Measurements from ENCODE around the gene ECT2L. TPM values are rescaled to one million over a fixed set of nuclear protein-coding genes. Genes with fewer than 3 reads are reported as not detected.

Gene ECT2L
- total RNA-seq, 6 experiments from 2014 or later, result not detected

GRCh38 chr6:138897031-138897430 lies 101.1 kb downstream of the ECT2L start:
- DNase-seq (no peak), ATAC-seq (no peak)
- intact Hi-C loops (cut with DNase I), result no loop called here
- H3K27ac ChIP-seq, result no peak overlapping the region
- no peaks in the 10 kb centered on the region for H3K9me3 ChIP-seq
- H3K27me3 ChIP-seq, result no peaks in the 10 kb centered on the region
- peaks cover 0 to 12% (median 4%) of the 10 kb centered on the region in 4 donors for H3K36me3 ChIP-seq
- H3K4me3 ChIP-seq, result no peak overlapping the region
- no peaks in the 10 kb centered on the region for H3K4me1 ChIP-seq
- no peak for TF ChIP-seq POLR2A (IDR thresholded peaks at IDR 0.05)
- TF ChIP-seq CTCF (IDR thresholded peaks at IDR 0.05), result no peak

- Histone ChIP-seq H3K36me3 (peaks cover 0 to 81% (median 33%) of the 10 kb centered on the region in 4 donors), H3K27ac (no peak overlapping the region), H3K27me3 (no peaks in the 10 kb centered on the region), H3K4me3 (no peak overlapping the region), H3K4me1 (no peaks in the 10 kb centered on the region), H3K9me3 (no peaks in the 10 kb centered on the region)
- intact Hi-C loops (cut with DNase I), result no loop called here
- TF ChIP-seq CTCF (IDR thresholded peaks at IDR 0.05) (no peak), POLR2A (IDR thresholded peaks at IDR 0.05) (no peak)
- no peak for ATAC-seq
- no peak for DNase-seq
- WGBS (ENCODE audit: insufficient coverage, low coverage, low lambda C conversion rate, missing lambda C conversion rate), result 91% methylated on average over 7 of the region's 7 CpGs
Measured at GRCh38 chr6:138907167-138907566, 111.3 kb downstream of the ECT2L start.

- 83% methylated on average over 4 of the region's 4 CpGs for WGBS (ENCODE audit: insufficient coverage, low coverage, low lambda C conversion rate, missing lambda C conversion rate)
- Histone ChIP-seq H3K27me3 (no peaks in the 10 kb centered on the region), H3K4me1 (no peaks in the 10 kb centered on the region), H3K9me3 (no peaks in the 10 kb centered on the region), H3K4me3 (no peak overlapping the region), H3K27ac (no peak overlapping the region), H3K36me3 (peaks cover 0 to 82% (median 26%) of the 10 kb centered on the region in 4 donors)
- TF ChIP-seq POLR2A (IDR thresholded peaks at IDR 0.05) (no peak), CTCF (IDR thresholded peaks at IDR 0.05) (no peak)
- DNase-seq (no peak), ATAC-seq (no peak)
- intact Hi-C loops (cut with DNase I), result no loop called here
Measured at GRCh38 chr6:138909511-138909910, 113.6 kb downstream of the ECT2L start.

- intact Hi-C loops (cut with DNase I), result no loop called here
- H3K4me1 ChIP-seq, result no peaks in the 10 kb centered on the region
- no peak for DNase-seq
- ATAC-seq, result no peak
- no peak overlapping the region for H3K4me3 ChIP-seq
- no peaks in the 10 kb centered on the region for H3K9me3 ChIP-seq
- TF ChIP-seq CTCF (IDR thresholded peaks at IDR 0.05) (no peak), POLR2A (IDR thresholded peaks at IDR 0.05) (no peak)
- peaks cover 0 to 82% (median 27%) of the 10 kb centered on the region in 4 donors for H3K36me3 ChIP-seq
- H3K27ac ChIP-seq, result no peak overlapping the region
- WGBS (ENCODE audit: insufficient coverage, low coverage, low lambda C conversion rate, missing lambda C conversion rate), result 100% methylated on average over 1 of the region's 1 CpG
- H3K27me3 ChIP-seq, result no peaks in the 10 kb centered on the region
Measured at GRCh38 chr6:138909975-138910374, 114.1 kb downstream of the ECT2L start.

- peaks cover 0 to 86% (median 35%) of the 10 kb centered on the region in 4 donors for H3K36me3 ChIP-seq
- H3K27ac ChIP-seq, result no peak overlapping the region
- DNase-seq (no peak), ATAC-seq (no peak)
- intact Hi-C loops (cut with DNase I), result no loop called here
- H3K9me3 ChIP-seq, result no peaks in the 10 kb centered on the region
- no peaks in the 10 kb centered on the region for H3K4me1 ChIP-seq
- H3K4me3 ChIP-seq, result no peak overlapping the region
- no CpG with 5 or more reads among the region's 3 CpGs for WGBS (ENCODE audit: insufficient coverage, low coverage, low lambda C conversion rate, missing lambda C conversion rate)
- H3K27me3 ChIP-seq, result no peaks in the 10 kb centered on the region
- TF ChIP-seq CTCF (IDR thresholded peaks at IDR 0.05), result no peak
- no peak for TF ChIP-seq POLR2A (IDR thresholded peaks at IDR 0.05)
Measured at GRCh38 chr6:138912308-138912707, 116.4 kb downstream of the ECT2L start.
